ENCODE results near the gene GUCY2C.
A peak's percentile ranks its signal among the peaks of the same experiment; 100 is the strongest.

GUCY2C gene

DNA sequence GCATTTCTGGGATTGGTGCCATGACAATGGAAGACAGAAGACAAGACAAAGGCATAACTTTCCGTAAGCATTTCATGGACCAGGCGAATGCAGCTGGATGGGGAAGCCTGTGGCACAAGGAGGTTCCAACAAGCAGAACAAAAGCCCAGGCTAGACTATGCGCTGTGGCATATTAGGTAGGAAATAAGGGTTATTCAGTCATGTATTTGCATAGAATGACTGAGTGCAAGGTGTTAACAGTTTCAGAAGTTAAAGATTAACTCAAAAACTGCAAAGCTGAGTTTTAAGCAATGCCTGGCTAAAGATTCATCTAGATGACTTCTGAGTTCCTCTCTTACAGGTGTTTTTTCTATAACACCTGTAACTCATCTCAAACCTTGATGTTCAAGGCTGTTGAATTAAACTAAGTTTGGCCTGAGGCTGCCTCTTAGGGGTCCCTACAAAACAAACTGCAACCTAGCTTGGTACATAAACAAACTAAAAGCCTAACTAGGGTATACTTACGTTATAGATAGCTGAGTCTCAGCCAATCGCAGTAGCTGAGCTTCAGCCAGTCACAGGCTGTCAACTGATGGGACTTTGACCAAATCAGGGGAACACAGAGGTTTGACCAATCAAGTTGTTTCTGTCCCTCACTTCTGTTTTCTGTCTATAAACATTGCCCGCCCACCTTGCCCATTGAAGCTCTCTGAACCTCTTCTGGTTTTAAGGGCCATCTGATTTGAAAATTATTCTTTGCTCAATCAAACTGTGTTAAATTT lies 76.5 kb downstream of the GUCY2C start:
- DNase-seq: no peak

DNA sequence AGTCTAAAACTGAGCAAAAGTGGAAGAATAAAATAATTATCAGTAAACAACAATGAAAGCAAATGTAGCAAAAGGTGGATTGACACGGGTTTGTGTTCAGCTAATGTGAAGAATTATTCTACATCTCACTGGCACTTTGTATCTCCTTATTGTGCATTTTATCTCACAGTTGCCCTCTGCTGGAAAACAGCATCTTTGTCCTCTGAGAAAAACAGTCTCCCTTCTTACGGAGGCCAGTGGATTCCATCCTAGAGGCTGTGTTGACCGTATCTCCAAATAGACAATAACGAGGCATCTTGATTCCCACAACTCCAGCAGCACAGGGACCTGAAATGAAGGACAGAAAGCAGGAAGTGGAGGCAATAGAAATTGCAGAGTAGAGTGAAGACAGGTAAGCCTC lies 77.4 kb downstream of the GUCY2C start:
- DNase-seq: peak; percentile 8

DNA sequence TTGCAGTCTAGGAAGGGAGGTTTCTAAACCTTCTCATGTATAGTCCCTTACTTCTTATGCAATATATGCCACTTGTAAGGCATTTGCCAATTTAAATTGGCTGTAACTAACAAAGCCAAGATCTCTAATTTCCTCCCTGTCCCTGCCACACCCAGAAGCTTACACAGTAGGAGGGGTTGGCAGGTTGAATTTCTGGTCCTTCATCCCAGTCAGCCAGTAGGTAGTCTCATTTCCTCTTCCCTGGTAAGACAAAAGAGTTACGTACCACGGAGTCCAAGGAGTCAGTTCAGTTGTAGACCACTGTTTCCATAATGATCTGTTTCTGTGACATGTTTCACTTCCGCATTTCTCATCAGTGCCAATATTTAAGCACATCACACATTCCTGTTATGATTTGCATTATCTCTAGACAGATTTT lies 81.7 kb downstream of the GUCY2C start:
- DNase-seq: no peak

DNA sequence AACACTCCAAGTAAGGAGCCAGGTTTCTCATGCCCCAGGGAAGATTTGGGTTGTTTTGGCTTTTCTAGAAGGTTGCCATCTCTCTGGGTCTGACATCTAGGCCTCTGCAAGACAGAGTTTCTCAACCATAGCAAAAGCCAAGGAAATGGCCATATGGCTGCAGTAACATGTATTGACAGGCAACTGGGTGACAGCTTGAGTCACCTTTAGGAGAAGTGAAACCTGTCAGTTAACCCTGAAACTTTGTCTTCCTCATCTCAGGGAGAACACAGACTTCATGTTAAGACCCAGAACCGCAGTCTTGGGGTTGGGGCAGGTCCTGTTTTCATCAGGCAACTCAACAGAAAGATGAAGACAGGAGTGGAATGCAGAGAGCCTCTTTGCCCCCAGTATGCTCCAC lies 82.7 kb downstream of the GUCY2C start:
- no peak for DNase-seq

DNA sequence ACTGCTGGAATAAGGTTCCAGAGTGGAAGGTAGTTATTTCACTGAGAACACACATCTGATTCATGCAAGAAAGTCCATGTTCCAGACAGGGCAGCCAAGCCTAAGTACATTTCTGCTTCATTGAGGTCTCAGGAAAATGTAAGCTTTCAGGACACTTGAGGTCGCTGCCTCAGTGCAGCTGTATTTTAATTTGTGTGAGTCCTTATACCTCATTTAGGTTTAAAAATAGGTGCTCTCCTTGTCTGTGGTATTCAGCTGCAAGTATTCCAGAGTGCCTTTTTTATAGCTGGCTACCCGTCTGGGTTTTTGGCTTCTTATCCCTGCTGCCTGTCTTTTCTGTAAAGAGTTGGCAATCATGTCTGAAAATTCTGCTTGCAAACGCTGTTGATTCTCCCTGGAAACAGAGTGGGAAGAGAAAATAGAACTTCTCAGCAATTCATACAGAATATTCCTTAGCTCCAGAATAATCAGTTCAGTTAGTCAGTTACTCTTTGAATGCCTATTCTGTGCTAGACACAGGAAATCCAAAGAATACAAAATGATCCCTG lies 83.4 kb downstream of the GUCY2C start:
- no peak for DNase-seq

DNA sequence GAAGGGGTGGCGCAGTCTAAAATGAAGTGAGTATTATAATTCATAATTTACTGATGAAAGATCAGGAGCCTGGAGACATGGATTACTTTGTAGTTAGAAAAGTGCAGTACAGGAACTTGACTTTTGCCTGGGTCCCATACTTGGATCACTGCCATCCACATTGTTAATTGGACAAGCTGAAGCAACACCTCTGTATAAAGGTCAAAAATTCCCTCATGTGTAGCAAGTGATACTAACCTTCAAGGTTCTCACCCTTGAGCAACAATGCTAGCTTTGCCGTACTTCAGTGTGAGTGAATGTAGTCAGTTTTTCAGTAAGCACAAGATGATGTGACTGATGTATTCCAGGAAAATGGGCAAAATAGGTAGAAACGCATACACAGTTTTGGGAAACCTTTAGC lies 84.1 kb downstream of the GUCY2C start:
- no peak for DNase-seq

DNA sequence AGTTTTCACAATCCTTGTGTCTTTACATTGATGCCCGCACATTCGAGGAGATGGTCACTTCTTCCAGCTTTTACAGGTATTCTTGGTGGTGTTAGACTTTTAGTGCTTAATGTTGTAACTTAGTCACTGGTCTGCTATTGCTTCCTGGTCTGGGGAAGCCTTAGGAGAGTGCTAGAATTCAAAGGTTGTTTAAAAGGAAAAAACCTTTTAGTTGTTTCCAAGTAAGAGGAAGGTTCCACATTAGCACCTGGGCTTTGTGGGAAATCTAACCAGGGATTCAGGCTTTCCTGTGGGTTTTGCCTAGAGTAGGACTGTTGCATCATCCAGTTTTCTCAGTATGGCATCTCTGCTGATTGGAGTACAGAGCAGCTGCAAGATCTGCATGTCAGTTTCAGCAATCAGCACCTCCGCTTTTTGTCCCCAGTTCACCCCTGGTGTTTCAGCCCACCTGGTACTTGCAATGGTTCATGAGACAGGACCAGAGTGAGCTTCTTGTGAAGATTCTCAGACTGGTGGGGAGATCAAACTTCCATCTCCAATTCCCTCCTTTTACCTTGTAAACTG lies 84.7 kb downstream of the GUCY2C start:
- DNase-seq: no peak

DNA sequence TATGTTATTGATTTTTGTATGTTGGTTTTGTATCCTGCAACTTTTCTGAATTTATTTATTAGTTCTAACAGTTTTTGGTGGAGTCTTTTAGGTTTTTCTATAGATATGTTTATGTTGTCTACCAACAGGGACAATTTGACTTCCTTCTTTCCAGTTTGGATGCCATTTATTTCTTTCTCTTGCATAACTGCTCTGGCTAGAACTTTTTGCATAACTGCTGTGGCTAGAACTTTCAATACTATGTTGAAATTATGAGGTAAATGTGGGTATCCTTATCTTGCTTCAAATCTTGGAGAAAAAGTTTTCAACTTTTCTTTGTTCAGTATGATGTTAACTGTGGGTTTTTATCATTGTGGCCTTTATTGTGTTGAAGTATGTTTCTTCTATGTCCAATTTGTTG lies 88.8 kb downstream of the GUCY2C start:
- DNase-seq: no peak

DNA sequence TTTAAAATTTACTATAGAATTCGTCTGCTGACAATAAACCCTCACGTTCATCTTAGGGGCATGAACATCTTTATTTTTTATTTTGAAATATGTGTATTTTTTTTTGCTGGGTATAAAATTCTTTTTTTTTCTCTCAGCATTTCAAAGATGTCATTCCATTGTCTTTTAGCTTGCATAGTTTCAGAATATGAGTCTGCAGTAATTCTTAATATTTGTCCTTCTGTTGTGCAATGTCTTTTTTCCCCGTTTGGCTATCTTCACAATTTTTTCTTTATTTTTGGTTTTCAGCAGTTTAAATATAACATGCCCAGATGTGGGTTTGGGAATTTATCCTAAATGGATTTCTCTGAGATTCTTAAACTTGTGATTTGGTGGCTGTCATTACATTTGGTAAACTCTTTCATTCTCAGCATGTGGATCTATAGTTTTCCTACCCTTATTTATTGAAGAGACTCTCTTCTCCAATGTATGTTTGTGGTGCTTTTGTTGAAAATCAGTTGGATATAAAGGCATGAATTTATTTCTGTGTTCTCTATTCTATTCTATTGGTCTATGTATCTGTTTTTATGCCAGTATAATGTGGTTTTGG lies 90.9 kb downstream of the GUCY2C start:
- DNase-seq: no peak

DNA sequence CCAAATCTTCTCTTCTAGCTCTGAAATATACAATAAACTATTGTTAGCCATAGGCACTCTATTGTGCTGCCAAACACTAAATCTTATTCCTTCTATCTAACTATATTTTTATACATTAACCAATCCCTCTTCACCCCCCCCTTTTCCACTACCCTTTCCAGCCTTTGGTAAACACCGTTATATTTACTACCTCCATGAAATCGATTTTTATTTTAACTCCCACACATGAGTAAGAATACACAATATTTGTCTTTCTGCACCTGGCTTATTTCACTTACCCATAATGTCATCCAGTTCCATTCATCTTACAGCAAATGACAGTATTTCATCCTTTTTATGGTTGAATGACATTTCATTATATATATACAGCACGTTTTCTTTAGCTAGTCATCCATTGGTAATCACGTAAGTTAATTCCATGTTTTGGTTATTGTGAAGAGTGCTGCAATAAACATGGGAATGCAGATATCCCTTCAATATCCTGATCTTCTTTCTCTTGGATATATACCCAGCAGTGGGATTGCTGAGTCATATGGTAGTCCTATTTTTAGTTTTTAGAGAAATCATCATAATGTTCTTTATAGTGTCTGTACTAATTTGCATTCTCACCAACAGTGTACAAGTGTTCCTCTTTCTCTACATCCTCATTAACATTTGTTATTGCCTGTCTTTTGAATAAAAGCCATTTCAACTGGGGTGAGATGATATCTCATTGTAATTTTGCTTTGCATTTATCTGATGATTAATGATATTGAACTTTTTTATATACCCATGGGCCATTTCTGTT lies 94.5 kb downstream of the GUCY2C start:
- DNase-seq: peak; percentile 8

DNA sequence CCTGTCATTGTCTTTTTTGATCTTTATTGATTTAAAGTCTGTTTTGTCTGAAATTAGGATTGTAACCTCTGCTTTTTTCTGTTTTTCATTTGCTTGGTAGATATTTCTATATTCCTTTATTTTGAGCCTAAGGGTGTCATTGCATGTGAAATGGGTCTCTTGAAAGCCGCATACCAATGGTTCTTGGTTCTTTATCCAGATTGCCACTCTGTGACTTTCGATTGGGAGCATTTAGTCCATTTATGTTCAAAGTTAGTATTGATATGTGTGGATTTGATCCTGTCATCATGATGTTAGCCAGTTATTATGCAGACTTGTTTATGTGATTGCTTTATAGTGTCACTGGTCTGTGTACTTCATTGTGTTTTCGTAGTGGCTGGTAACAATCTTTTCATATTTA lies 98.9 kb downstream of the GUCY2C start:
- DNase-seq: no peak

DNA sequence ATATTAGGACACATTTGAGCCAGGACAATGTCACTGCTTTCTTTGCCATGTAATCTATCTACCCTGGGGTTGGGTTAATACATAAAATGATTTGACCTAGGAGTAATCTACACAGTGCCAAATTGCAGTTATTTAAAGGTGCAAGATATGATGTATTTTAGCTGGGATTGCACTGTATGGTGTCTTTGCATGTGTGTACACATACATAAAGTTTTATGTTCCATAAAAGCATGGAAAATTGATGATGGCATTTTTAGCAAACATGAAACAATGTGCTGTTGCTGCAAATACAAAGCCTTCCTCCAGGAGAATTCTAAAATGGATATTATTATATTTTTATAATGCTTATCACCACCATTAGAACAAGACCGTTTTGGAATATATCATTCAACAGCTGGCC lies 104.7 kb downstream of the GUCY2C start:
- no peak for DNase-seq

DNA sequence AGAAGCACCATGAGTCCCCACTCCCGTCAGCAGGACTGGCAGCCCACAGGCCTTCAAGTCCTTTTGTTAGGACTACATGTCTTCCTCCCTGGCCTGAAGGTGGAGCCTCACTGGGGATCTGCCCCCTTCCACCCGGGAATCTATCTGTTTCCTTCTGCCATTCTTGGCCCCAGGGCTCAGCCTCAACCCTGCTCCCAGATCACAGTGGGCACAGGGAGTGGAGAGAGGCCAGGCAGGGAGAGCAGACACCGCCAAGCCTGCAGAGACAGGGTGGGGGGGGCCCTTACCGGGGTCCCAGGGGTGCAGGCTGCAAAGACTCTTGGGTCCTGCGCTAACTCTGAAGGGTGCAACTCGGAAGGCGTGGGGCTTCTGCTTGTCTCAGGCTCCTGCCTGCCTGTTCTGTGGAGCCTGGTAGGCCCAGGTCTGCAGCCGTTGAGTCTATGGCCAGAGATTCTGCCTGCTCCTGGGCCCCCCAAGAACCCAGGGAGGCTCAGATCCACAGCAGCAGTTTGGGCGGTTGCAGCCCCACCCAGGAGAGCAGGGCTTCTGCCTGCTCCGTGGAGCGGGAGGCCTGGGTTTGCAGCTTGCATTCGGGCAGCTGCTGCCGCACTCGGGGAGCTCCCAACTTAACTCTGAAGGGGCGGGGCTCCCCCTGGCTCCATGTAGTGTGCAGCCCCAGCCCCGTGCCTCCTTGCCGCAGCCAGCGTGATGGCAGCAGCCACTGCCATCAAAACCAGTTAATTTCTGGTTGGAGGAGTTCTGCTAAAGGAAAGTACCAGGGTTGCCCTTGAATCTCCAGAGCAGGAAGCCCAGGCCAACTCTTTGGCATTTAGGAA lies 107.0 kb downstream of the GUCY2C start:
- DNase-seq: no peak

DNA sequence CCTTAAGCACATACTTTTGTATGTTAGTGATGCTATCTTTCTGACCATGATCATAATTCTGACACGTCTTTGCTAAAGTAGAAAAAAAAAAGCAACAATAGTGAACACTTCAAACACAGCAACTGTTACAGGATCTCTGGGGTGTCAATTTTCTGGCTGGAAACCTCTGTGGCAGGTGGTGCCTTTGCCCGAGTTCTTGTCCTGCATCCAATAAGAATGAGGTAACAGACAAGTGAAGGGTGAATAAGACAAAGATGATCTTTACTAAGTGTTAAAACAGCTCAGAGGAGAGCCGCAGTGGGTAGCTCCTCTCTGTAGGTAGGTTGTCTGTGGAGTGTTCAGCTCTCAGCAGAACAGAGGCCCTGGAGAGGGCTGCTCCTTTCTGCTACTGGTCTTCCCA lies 107.8 kb downstream of the GUCY2C start:
- no peak for DNase-seq

DNA sequence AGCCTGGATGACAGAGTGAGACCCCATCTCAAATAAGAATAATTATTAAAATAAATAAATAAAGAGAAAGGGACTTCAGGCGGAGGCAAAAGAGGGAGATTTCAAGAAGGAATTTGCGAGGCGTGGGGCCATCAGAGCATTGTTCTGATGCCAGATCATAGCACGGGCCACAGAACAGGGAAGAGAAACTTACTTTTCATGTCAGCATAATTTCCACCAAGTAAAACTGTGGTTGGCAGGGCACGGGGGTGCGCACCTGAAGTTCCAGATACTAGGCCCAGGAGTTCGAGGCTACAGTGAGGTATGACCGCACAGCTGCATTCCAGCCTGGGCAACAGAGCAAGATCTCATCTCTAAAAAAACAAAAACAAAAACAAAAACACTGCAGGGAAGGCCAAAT lies 117.8 kb downstream of the GUCY2C start:
- no peak for DNase-seq

DNA sequence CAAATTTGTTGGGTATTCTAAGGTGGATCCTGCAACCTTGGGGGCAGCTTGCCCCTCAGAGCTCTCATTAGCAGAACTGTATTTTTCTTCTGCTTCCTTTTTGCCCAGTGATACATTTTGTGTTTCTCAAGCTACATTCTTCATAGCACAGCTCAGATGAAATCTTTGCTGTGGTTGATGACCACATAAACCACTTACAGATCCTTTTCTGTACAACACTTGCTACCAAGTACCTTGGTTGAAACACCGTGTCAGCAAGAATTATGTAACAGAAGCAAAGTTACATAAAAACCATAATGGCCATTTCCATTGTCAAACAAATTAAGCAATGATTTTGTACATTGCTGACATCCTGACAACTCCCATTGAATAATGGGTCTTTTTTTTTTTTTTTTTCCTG lies 119.1 kb downstream of the GUCY2C start:
- no peak for DNase-seq

DNA sequence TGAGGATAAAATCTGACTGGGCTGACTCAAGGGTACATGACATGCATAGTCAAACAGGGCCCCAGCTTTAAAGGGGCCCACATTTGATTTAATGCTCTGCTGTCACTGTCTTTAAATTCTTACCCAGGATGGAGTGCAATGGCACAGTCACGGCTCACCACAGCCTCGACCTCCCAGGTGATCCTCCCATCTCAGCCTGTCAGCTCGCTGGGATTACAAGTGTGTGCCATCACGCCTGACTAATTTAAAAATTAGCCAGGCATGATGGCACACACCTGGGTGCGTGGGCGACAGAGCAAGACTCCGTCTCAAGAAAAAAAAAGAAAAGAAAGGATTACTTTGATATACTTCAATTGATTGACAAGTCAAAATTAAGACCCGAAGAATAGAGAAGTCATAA lies 119.5 kb downstream of the GUCY2C start:
- no peak for DNase-seq

DNA sequence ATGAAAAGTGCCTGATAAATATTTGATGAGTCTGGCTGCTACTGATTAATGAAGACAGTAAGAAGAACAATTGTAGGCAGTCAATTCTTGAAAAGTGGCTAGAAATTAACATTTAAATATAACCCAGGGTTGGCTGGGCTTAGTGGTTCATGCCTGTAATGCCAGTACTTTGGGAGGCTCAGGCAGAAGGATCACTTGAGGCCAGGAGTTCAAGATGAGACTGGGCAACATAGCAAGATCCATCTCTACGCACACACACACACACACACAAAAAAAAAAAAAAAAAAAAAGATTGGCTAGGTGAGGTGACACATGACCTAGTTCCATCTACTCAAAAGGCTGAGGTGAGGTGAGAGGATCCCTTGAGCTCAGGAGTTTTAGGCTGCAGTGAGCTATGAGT lies 120.8 kb downstream of the GUCY2C start:
- no peak for DNase-seq

DNA sequence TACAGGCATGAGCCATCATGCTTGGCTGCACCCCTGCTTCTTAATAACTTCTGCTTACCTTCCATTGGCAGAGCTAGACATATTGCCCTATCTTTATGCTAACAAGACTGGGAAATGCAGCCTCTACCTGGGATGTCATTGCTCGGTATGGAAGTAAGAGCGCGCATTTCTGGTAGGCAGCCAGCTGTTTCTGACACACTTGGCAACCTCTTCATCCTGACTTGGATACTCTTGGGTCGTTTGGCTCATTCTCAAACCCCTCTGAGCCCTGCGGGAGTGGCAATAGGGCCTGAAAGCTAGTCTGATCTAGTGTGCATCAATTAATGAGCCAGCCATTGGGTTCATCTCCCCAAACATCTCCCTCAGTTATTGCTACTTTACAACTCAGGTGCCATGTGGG lies 123.3 kb downstream of the GUCY2C start:
- DNase-seq: no peak

DNA sequence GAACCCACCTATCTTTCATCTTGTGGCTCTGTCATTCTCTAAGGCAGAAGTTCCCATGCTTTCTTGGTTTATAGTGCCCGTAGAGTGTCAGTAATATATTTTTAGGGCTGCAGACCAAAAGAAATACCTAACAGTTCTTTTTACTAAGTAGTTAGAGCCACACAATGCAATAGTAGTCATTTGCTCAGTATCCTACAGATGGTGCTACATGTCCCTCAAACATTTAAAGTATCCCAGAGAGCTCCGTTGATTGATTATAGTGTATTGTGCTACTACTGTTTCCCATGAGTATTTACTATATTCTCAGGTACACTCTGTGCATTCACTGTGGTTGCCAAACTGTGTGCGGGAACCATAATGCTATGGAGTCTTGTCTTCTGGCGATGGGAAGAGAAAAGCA lies 124.0 kb downstream of the GUCY2C start:
- DNase-seq: peak; percentile 1

DNA sequence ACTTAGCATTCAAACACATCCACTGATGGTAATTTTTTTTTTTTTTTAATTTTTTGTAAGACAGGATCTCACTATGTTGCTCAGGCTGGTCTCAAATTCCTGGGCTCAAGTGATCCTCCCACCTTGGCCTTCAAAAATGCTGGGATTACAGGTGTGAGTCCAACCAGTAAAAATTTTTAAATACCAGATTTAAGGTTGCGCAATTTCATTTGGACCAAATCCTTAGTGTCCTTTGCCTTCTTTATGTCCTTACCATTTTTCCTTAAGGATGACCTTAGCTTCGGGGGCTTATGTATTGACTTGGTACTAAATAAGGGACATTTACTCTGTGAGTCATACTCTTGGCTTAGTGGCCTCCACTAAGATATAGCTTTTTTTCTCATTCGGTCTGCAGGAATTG lies 124.6 kb downstream of the GUCY2C start:
- no peak for DNase-seq

DNA sequence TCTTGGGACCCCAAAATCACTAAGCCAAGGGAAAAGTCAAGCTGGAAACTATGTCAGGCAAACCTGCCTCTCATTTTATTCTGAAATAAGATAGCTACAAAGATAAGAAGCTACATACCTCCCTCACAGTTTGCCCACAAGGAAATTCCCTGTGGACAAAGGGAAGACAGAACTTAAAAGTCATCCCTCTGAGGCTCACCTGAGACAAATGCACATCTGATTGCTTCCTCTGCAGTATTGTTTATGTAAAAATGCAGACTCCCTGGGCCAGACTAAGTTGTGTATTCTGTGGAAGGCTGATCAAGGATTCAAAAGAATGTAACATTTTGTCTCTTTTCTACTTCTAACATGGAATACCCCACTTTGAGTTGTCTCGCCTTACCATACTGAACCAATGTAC lies 126.2 kb downstream of the GUCY2C start:
- DNase-seq: no peak
